ENCODE results near the gene CYB5R3.

GRCh38 chr22:42651134-42651533 is 1.9 kb upstream of the CYB5R3 start:
- TF ChIP-seq, protein P1, sequence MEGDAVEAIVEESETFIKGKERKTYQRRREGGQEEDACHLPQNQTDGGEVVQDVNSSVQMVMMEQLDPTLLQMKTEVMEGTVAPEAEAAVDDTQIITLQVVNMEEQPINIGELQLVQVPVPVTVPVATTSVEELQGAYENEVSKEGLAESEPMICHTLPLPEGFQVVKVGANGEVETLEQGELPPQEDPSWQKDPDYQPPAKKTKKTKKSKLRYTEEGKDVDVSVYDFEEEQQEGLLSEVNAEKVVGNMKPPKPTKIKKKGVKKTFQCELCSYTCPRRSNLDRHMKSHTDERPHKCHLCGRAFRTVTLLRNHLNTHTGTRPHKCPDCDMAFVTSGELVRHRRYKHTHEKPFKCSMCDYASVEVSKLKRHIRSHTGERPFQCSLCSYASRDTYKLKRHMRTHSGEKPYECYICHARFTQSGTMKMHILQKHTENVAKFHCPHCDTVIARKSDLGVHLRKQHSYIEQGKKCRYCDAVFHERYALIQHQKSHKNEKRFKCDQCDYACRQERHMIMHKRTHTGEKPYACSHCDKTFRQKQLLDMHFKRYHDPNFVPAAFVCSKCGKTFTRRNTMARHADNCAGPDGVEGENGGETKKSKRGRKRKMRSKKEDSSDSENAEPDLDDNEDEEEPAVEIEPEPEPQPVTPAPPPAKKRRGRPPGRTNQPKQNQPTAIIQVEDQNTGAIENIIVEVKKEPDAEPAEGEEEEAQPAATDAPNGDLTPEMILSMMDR (IDR thresholded peaks at IDR 0.05): no peak
- no peak for TF ChIP-seq SMC3 (IDR thresholded peaks at IDR 0.05)
- TF ChIP-seq, protein P2, sequence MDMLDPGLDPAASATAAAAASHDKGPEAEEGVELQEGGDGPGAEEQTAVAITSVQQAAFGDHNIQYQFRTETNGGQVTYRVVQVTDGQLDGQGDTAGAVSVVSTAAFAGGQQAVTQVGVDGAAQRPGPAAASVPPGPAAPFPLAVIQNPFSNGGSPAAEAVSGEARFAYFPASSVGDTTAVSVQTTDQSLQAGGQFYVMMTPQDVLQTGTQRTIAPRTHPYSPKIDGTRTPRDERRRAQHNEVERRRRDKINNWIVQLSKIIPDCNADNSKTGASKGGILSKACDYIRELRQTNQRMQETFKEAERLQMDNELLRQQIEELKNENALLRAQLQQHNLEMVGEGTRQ (IDR thresholded peaks at IDR 0.05): no peak
